ENCODE measurements around the gene CTF1.
A peak's percentile ranks its signal among the peaks of the same experiment; 100 is the strongest.

Gene CTF1

DNA sequence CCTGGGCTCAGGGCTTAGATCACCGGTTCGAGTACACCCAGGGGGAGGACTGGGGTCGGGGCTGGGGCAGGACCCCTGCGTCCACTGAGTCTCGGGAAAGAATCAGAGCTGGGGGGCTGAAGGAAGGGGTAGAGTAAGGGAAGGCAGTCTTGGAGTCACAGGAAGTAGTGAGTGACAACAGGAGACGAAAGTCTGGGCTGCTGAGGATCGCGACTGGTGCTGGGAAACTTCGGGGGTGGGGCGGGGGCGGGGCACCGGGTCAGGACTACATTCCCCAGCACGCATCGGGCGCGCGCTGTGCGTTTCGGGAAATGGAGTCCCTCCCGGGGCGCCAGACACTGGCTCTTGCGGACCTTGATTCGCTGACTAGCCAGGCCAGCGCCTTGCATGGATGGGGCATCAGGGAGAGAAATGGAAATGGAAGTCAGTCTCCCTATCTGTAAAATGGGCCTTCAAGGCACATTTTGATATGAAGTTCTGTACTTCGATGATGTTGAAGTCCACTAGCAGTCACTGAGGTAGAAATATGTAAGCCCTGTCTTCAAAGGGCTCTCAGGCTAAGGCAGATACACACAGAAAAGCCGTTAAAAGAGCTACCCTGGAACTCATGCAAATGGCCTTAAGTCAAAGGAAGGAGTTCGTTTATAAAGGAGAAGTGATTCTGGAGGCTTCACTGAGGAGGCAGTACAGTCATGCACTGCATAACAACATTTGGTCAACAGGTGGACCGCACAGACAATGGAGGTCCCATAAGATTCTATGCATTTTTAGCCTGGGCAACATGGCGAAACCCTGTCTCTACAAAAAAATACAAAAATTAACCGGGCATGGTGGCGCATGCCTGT, 697 bp downstream of the CTF1 start:
- peaks cover 14% of the 10 kb centered on the region for H3K4me1 ChIP-seq (ENCODE audit: low read length)
- no peaks in the 10 kb centered on the region for H3K9me2 ChIP-seq (replicated peaks; ENCODE audit: insufficient read depth, low read length)
- no peaks in the 10 kb centered on the region for H3K79me2 ChIP-seq (ENCODE audit: low read length)
- no peak for TF ChIP-seq EZH2 (optimal IDR thresholded peaks at IDR 0.05; ENCODE audit: low read depth, low read length)
- no peak overlapping the region for H3K27ac ChIP-seq (ENCODE audit: low read length)
- no peaks in the 10 kb centered on the region for H4K20me1 ChIP-seq (ENCODE audit: insufficient read depth, low read length)
- peak overlapping the region; percentile 56 for H3K4me2 ChIP-seq (ENCODE audit: low read depth, low read length)
- H3F3A ChIP-seq (ENCODE audit: insufficient read depth, low read length) = peaks cover 25% of the 10 kb centered on the region
- no peaks in the 10 kb centered on the region for H3K36me3 ChIP-seq (replicated peaks; ENCODE audit: insufficient read depth, low read length)
- peak overlapping the region; percentile 24; the same call in 1 of the 2 replicates for H3K9ac ChIP-seq (ENCODE audit: low read length)
- peak overlapping the region; percentile 94 for H2AFZ ChIP-seq (ENCODE audit: low read length)
- peak overlapping the region; percentile 58 for H3K4me3 ChIP-seq (ENCODE audit: low read length)
- DNase-seq = peak; percentile 84
- no peaks in the 10 kb centered on the region for H3K9me3 ChIP-seq (replicated peaks; ENCODE audit: insufficient read depth, low read length)
- H3K27me3 ChIP-seq (replicated peaks; ENCODE audit: insufficient read depth, low read length) = no peaks in the 10 kb centered on the region

GRCh38 chr16:30899794-30900193, 3.4 kb downstream of the CTF1 start:
- Histone ChIP-seq H3K27ac (ENCODE audit: low read length) (no peak overlapping the region), H3K4me3 (ENCODE audit: low read length) (no peak overlapping the region), H4K20me1 (ENCODE audit: insufficient read depth, low read length) (no peaks in the 10 kb centered on the region), H3K79me2 (ENCODE audit: low read length) (no peaks in the 10 kb centered on the region), H3K27me3 (replicated peaks; ENCODE audit: insufficient read depth, low read length) (no peaks in the 10 kb centered on the region), H3K9me3 (replicated peaks; ENCODE audit: insufficient read depth, low read length) (no peaks in the 10 kb centered on the region), H3K4me1 (ENCODE audit: low read length) (peaks cover 8% of the 10 kb centered on the region; the same call in 1 of the 2 replicates), H3K9me2 (replicated peaks; ENCODE audit: insufficient read depth, low read length) (no peaks in the 10 kb centered on the region), H2AFZ (ENCODE audit: low read length) (no peak overlapping the region), H3K4me2 (ENCODE audit: low read depth, low read length) (no peak overlapping the region), H3K9ac (ENCODE audit: low read length) (no peak overlapping the region), H3K36me3 (replicated peaks; ENCODE audit: insufficient read depth, low read length) (no peaks in the 10 kb centered on the region), H3F3A (ENCODE audit: insufficient read depth, low read length) (peaks cover 9% of the 10 kb centered on the region)
- TF ChIP-seq EZH2phosphoT487 (IDR thresholded peaks at IDR 0.05; ENCODE audit: low read length) (no peak), EZH2 (optimal IDR thresholded peaks at IDR 0.05; ENCODE audit: low read depth, low read length) (no peak)
- DNase-seq = no peak

DNA sequence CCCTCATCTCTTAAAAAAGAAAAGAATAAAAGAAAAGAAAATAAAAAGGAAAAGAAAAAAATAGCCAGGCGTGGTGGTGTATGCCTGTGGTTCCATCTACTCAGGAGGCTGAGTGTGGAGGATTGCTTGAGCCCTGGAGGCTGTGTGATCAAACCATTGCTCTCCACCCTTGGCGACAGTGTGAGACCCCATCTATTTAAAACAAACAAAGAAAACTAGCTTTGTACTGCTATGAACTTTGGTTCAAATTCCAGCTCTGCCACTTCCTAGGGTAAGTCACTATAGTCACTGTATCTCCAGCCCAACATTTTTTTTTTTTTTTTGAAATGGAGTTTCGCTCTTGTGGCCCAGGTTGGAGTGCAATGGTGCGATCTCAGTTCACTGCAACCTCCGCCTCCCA, 4.2 kb downstream of the CTF1 start:
- TF ChIP-seq EZH2phosphoT487 (IDR thresholded peaks at IDR 0.05; ENCODE audit: low read length) (no peak), CTCF (IDR thresholded peaks at IDR 0.05; ENCODE audit: low read length) (no peak), EZH2 (optimal IDR thresholded peaks at IDR 0.05; ENCODE audit: low read depth, low read length) (no peak)

DNA sequence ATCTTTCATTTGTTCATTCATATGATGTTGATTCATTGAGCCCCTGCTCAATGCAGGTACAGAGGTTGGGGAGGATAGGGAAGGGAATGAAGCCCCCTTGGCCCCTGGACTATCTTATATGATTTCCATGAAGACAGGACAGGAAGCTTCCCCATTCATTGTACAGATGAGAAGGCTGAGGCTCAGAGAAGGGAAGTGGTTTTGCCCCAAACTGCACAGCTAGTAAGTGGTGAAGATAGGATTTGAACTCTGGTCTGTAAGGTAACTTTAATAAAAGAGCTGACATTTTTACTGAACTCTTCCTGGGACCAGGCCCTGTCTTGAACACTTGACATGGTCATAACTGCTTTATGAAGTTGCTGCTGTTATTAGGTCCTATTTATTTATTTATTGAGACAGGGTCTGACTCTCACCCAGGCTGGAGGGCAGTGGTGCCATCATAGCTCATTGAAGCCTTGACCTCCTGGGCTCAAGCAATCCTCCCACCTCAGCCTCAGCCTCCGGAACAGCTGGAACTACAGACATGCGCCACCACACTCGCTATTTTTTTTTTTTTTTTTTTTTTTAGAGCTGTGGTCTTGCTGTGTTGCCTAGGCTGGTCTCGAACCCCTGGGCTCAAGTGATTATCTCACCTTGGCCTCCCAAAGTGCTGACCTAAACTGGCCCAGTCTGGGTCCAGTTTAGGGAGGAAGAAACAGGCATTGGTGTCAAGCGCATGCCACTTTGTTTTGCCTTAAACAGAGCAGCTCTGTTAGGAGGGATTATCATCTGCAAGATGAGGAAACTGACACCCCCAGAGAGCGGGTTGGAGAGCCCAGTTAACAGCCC, 5.0 kb downstream of the CTF1 start:
- no peaks in the 10 kb centered on the region for H3K9me2 ChIP-seq (replicated peaks; ENCODE audit: insufficient read depth, low read length)
- H3K36me3 ChIP-seq (replicated peaks; ENCODE audit: insufficient read depth, low read length) = no peaks in the 10 kb centered on the region
- H3K4me1 ChIP-seq (ENCODE audit: low read length) = peaks cover 8% of the 10 kb centered on the region; the same call in 1 of the 2 replicates
- peak overlapping the region; percentile 91 for H3K4me2 ChIP-seq (ENCODE audit: low read depth, low read length)
- no peaks in the 10 kb centered on the region for H3K27me3 ChIP-seq (replicated peaks; ENCODE audit: insufficient read depth, low read length)
- H3K27ac ChIP-seq (ENCODE audit: low read length) = no peak overlapping the region
- H3K4me3 ChIP-seq (ENCODE audit: low read length) = peak overlapping the region; percentile 60
- H4K20me1 ChIP-seq (ENCODE audit: insufficient read depth, low read length) = no peaks in the 10 kb centered on the region
- H3K9ac ChIP-seq (ENCODE audit: low read length) = no peak overlapping the region; the same call in 1 of the 2 replicates
- no peaks in the 10 kb centered on the region for H3K79me2 ChIP-seq (ENCODE audit: low read length)
- H2AFZ ChIP-seq (ENCODE audit: low read length) = peak overlapping the region; percentile 86
- TF ChIP-seq EZH2phosphoT487 (IDR thresholded peaks at IDR 0.05; ENCODE audit: low read length) (no peak), EZH2 (optimal IDR thresholded peaks at IDR 0.05; ENCODE audit: low read depth, low read length) (no peak), CTCF (IDR thresholded peaks at IDR 0.05; ENCODE audit: low read length) (no peak)
- no peak for DNase-seq
- no peaks in the 10 kb centered on the region for H3F3A ChIP-seq (ENCODE audit: insufficient read depth, low read length)
- H3K9me3 ChIP-seq (replicated peaks; ENCODE audit: insufficient read depth, low read length) = no peaks in the 10 kb centered on the region

More for the DNA sequence above, 4.2 kb downstream of the CTF1 start:
- H3K9me2 ChIP-seq (replicated peaks; ENCODE audit: insufficient read depth, low read length) = no peaks in the 10 kb centered on the region
- no peak overlapping the region for H3K9ac ChIP-seq (ENCODE audit: low read length)
- no peak overlapping the region for H2AFZ ChIP-seq (ENCODE audit: low read length)
- H3K79me2 ChIP-seq (ENCODE audit: low read length) = no peaks in the 10 kb centered on the region
- no peak overlapping the region for H3K4me2 ChIP-seq (ENCODE audit: low read depth, low read length)
- H4K20me1 ChIP-seq (ENCODE audit: insufficient read depth, low read length) = no peaks in the 10 kb centered on the region
- H3K27ac ChIP-seq (ENCODE audit: low read length) = no peak overlapping the region
- H3K4me1 ChIP-seq (ENCODE audit: low read length) = peaks cover 8% of the 10 kb centered on the region; the same call in 1 of the 2 replicates
- H3K27me3 ChIP-seq (replicated peaks; ENCODE audit: insufficient read depth, low read length) = no peaks in the 10 kb centered on the region
- no peaks in the 10 kb centered on the region for H3K36me3 ChIP-seq (replicated peaks; ENCODE audit: insufficient read depth, low read length)
- H3F3A ChIP-seq (ENCODE audit: insufficient read depth, low read length) = peaks cover 1% of the 10 kb centered on the region; the same call in 1 of the 2 replicates
- DNase-seq = no peak
- H3K9me3 ChIP-seq (replicated peaks; ENCODE audit: insufficient read depth, low read length) = no peaks in the 10 kb centered on the region
- H3K4me3 ChIP-seq (ENCODE audit: low read length) = no peak overlapping the region
